Measurements from ENCODE around the gene MTMR12. TPM values are rescaled to one million over a fixed set of nuclear protein-coding genes. Genes with fewer than 3 reads are reported as not detected.

Gene MTMR12
- total and polyA plus RNA-seq, 2 experiments from 2014 or later = 18.3 to 51.6 TPM

DNA sequence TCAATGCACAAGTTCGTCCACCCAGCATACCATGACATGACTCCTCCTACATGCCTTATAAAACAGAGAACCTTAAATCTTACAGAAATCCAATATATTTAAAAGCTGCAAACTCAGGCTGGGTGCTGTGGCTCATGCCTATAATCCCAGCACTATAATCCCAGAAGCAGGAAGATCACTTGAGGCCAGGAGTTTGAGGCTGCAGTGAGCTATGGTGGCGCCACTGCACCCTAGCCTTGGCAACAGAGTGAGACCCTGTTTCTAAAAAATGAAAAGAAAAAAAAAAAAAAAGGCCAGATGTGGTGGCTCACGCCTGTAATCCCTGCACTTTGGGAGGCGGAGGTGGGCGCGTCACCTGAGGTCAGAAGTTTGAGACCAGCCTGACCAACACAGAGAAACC is 68.7 kb downstream of the MTMR12 start (continued):
- TF ChIP-seq ZNF331 (CRISPR knock-in tag; IDR thresholded peaks at IDR 0.05; ENCODE audit: low read depth) (no peak), EZH2 (IDR thresholded peaks at IDR 0.05; ENCODE audit: low read depth, unreplicated experiment) (no peak)

DNA sequence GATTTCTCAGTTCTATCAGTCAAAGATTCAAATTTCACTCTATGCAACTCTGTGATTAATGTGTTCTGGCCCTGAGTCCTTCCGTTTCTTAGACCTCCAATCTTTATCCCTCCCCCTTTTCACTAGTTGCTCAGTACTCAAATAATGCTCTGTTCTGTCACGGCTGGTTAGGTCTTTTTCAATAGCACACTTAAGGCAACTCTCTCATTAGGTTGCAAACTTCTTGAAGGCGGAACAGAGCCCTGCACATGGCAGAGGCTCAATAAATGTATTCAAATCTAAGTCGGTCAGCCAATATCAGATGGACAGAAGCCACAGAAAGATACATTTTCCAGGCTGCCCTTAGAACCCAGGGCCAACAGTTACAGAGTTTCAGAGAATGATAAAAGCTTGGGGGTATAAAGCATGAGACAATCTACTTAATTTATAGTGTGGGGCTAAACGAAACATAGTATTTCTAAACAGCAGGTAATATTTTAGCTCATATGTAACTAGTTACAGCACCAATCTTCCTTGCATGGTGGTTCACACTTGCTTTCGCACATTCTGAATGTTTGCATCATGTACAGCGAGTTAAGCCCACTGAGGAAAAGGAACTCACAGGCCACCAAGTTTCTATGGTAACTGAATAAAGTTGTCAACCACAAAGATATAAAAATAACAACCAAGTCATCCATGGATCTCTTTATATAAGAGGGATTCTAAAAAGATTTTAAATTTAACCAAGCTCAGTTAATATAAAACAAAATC is 71.5 kb downstream of the MTMR12 start:
- no peak for DNase-seq (ENCODE audit: low spot score)
- H2AFZ ChIP-seq = no peak overlapping the region
- no peaks in the 10 kb centered on the region for H3K79me2 ChIP-seq (replicated peaks; ENCODE audit: insufficient read depth)
- H3K4me1 ChIP-seq (ENCODE audit: insufficient read depth) = no peaks in the 10 kb centered on the region
- no peak for TF ChIP-seq STAT1 (IDR thresholded peaks at IDR 0.05; ENCODE audit: unreplicated experiment)
- TF ChIP-seq, protein P1, sequence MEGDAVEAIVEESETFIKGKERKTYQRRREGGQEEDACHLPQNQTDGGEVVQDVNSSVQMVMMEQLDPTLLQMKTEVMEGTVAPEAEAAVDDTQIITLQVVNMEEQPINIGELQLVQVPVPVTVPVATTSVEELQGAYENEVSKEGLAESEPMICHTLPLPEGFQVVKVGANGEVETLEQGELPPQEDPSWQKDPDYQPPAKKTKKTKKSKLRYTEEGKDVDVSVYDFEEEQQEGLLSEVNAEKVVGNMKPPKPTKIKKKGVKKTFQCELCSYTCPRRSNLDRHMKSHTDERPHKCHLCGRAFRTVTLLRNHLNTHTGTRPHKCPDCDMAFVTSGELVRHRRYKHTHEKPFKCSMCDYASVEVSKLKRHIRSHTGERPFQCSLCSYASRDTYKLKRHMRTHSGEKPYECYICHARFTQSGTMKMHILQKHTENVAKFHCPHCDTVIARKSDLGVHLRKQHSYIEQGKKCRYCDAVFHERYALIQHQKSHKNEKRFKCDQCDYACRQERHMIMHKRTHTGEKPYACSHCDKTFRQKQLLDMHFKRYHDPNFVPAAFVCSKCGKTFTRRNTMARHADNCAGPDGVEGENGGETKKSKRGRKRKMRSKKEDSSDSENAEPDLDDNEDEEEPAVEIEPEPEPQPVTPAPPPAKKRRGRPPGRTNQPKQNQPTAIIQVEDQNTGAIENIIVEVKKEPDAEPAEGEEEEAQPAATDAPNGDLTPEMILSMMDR (conservative IDR thresholded peaks at IDR 0.05; ENCODE audit: low read depth in 2 of 2) = no peak
- TF ChIP-seq POLR2AphosphoS5 (IDR thresholded peaks at IDR 0.05; ENCODE audit: low read depth) = no peak
- Mint-ChIP-seq H3K27me3 (ENCODE audit: insufficient read depth, low read depth, poor library complexity) (no peaks in the 10 kb centered on the region), H3K36me3 (ENCODE audit: low read depth) (peaks cover 65% of the 10 kb centered on the region), H3K4me3 (no peak overlapping the region), H3K9me3 (no peaks in the 10 kb centered on the region), H3K27ac (peak overlapping the region; percentile 57; the same call in 1 of the 2 replicates), H3K4me1 (no peaks in the 10 kb centered on the region)
- 0 out of 2 replicates have a peak, but pooled peaks cover 5% of the 10 kb centered on the region for H3F3A ChIP-seq (replicated peaks; ENCODE audit: low read depth)
- no peaks in the 10 kb centered on the region for H3K9me2 ChIP-seq (ENCODE audit: insufficient read depth)
- H3K4me3 ChIP-seq = no peak overlapping the region
- H3K27me3 ChIP-seq (ENCODE audit: insufficient read depth) = no peaks in the 10 kb centered on the region
- peaks cover 6% of the 10 kb centered on the region; the same call in 1 of the 2 replicates for H4K20me1 ChIP-seq (replicated peaks; ENCODE audit: insufficient read depth)
- no peak overlapping the region for H3K27ac ChIP-seq (ENCODE audit: low read depth)
- H3K36me3 ChIP-seq (ENCODE audit: insufficient read depth) = peaks cover 30% of the 10 kb centered on the region
- H3K4me2 ChIP-seq = no peak overlapping the region
- ATAC-seq = no peak

DNA sequence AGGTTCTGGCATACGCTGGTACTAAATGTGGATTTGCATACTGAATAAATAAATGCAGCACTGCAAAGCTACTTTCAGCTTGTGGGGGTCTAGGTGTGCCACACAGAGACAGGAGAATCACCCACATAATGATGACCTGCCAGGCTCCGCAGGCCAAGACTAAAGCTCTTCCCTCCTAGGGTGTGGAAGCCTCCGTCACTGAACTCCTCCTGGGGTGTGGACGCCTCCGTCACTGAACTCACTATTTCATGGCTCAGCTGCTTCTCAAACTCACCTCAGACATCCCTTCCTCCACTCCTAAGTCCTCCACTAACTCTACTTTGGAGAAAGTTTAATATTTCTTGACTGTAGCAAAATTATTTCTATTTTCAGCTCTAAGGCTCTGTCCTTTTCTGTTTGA is 73.4 kb downstream of the MTMR12 start:
- no peaks in the 10 kb centered on the region for H3K9me2 ChIP-seq (ENCODE audit: insufficient read depth)
- H3K27me3 ChIP-seq (ENCODE audit: insufficient read depth) = no peaks in the 10 kb centered on the region
- no peak overlapping the region for H3K4me3 ChIP-seq
- no peaks in the 10 kb centered on the region for H3K4me1 ChIP-seq (ENCODE audit: insufficient read depth)
- H3F3A ChIP-seq (replicated peaks; ENCODE audit: low read depth) = 0 out of 2 replicates have a peak, but pooled peaks cover 5% of the 10 kb centered on the region
- ATAC-seq = no peak
- no peak overlapping the region for H3K27ac ChIP-seq (ENCODE audit: low read depth)
- H3K4me1 Mint-ChIP-seq = no peaks in the 10 kb centered on the region
- H3K27ac Mint-ChIP-seq = no peak overlapping the region
- H3K27me3 Mint-ChIP-seq (ENCODE audit: insufficient read depth, low read depth, poor library complexity) = no peaks in the 10 kb centered on the region
- H3K36me3 ChIP-seq (ENCODE audit: insufficient read depth) = peaks cover 25% of the 10 kb centered on the region
- H3K9me3 Mint-ChIP-seq = no peaks in the 10 kb centered on the region
- no peak overlapping the region for H2AFZ ChIP-seq
- H3K36me3 Mint-ChIP-seq (ENCODE audit: low read depth) = peaks cover 60% of the 10 kb centered on the region
- DNase-seq (ENCODE audit: low spot score) = no peak
- H4K20me1 ChIP-seq (replicated peaks; ENCODE audit: insufficient read depth) = peaks cover 6% of the 10 kb centered on the region; the same call in 1 of the 2 replicates
- no peaks in the 10 kb centered on the region for H3K79me2 ChIP-seq (replicated peaks; ENCODE audit: insufficient read depth)
- H3K4me3 Mint-ChIP-seq = no peak overlapping the region
- H3K4me2 ChIP-seq = no peak overlapping the region
- TF ChIP-seq POLR2AphosphoS5 (IDR thresholded peaks at IDR 0.05; ENCODE audit: low read depth) = no peak
- TF ChIP-seq, protein P2, sequence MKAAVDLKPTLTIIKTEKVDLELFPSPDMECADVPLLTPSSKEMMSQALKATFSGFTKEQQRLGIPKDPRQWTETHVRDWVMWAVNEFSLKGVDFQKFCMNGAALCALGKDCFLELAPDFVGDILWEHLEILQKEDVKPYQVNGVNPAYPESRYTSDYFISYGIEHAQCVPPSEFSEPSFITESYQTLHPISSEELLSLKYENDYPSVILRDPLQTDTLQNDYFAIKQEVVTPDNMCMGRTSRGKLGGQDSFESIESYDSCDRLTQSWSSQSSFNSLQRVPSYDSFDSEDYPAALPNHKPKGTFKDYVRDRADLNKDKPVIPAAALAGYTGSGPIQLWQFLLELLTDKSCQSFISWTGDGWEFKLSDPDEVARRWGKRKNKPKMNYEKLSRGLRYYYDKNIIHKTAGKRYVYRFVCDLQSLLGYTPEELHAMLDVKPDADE (IDR thresholded peaks at IDR 0.05) = no peak
- no peak for TF ChIP-seq CREB1 (CRISPR knock-in tag; IDR thresholded peaks at IDR 0.05; ENCODE audit: low read depth)
- TF ChIP-seq EZH2phosphoT487 (IDR thresholded peaks at IDR 0.05; ENCODE audit: unreplicated experiment) = no peak
- no peak for TF ChIP-seq ZNF331 (CRISPR knock-in tag; IDR thresholded peaks at IDR 0.05; ENCODE audit: low read depth)
- no peak for TF ChIP-seq EZH2 (IDR thresholded peaks at IDR 0.05; ENCODE audit: low read depth, unreplicated experiment)
- TF ChIP-seq, protein P1 (conservative IDR thresholded peaks at IDR 0.05; ENCODE audit: low read depth in 2 of 2) = no peak
- TF ChIP-seq JUNB (IDR thresholded peaks at IDR 0.05; ENCODE audit: unreplicated experiment) = no peak
- TF ChIP-seq, protein P3, sequence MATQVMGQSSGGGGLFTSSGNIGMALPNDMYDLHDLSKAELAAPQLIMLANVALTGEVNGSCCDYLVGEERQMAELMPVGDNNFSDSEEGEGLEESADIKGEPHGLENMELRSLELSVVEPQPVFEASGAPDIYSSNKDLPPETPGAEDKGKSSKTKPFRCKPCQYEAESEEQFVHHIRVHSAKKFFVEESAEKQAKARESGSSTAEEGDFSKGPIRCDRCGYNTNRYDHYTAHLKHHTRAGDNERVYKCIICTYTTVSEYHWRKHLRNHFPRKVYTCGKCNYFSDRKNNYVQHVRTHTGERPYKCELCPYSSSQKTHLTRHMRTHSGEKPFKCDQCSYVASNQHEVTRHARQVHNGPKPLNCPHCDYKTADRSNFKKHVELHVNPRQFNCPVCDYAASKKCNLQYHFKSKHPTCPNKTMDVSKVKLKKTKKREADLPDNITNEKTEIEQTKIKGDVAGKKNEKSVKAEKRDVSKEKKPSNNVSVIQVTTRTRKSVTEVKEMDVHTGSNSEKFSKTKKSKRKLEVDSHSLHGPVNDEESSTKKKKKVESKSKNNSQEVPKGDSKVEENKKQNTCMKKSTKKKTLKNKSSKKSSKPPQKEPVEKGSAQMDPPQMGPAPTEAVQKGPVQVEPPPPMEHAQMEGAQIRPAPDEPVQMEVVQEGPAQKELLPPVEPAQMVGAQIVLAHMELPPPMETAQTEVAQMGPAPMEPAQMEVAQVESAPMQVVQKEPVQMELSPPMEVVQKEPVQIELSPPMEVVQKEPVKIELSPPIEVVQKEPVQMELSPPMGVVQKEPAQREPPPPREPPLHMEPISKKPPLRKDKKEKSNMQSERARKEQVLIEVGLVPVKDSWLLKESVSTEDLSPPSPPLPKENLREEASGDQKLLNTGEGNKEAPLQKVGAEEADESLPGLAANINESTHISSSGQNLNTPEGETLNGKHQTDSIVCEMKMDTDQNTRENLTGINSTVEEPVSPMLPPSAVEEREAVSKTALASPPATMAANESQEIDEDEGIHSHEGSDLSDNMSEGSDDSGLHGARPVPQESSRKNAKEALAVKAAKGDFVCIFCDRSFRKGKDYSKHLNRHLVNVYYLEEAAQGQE (IDR thresholded peaks at IDR 0.05; ENCODE audit: unreplicated experiment) = no peak

All from GM23338 (cell line).